ENCODE results near the gene SPCS2.

SPCS2 gene

DNA sequence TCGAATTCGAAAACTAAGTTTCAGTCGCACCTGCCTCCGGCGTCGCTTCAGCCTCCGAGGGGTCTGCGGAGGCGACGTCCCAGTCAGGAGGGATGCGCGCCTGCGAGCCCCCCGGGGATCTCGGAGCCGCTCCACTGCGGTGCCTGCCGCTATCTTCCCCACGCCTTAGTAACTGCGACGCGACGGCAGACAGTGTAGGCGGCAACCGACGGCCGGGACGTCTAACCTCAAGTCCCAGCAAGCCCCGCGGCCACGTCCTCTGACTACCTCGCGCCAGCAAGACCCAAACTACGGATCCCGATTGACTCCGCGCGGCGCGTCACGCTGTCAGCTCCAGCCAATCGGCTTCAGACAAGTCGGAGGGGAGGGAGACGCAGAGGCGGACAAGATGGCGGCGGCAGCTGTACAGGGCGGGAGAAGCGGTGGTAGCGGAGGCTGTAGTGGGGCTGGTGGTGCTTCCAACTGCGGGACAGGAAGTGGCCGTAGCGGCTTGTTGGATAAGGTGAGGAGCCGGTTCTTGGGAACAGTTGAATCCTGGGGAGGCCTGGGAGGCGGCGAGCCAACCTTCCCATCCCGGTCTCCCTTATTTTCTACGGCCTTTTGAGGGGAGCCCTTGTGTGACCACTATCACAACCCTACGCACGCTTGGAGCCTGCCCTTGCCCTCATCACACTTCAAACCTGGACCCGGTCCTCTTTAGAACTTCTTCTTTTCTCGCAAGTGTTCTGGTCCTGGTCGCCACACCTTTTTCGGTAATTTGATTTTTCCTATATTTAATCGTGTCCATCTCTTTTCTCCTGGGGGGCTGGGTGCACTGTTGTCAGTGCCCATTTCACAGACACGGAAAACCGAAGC, at the start of gene SPCS2, which contains the start of gene XRRA1:
Gene SPCS2, plus strand, starts transcription at position 369 of the 855 bp plus-strand sequence. Its CDS starts 20 bp downstream, at position 389.
Gene XRRA1, minus strand, starts transcription at position 194 of the 855 bp plus-strand sequence. CDS start 8,213 bp downstream, outside the sequence.
- peak; percentile 88 for DNase-seq (ENCODE audit: low read depth)

DNA sequence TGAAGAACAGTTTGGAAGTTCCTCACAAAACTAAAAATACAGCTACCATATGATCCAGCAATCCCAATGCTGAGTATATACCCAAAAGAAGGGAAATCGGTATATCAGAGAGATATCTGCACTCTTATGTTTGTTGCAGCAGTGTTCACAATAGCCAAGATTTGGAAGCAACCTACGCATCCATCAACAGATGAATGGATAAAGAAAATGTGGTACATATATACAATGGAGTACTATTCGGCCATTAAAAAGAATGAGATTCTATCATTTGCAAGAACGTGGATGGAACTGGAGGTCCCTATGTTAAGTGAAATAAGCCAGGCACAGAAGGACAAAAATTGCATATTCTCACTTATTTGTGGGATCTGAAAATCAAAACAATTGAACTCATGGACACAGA, 46.7 kb upstream of the SPCS2 start:
- DNase-seq (ENCODE audit: low read depth): no peak

DNA sequence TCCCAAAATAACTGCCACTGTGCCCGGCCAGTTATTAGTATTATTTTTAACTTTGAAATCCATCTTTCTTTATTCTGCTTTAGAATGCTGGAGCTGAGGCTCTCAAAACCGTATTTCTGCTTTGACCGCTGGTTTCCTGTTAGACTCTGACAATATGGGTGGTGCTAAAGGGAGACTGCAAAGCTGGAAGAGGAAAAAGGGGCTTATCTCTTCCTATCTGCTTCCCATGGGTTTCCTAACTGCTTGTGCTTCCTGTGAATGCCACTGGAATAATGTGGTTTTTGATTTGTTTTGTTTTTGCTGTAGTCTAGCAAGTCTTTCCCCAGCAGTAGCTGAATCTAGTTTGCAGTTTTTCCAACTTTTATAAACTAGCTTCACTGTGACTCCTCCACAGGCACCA, 43.7 kb upstream of the SPCS2 start:
- DNase-seq (ENCODE audit: low read depth): no peak

DNA sequence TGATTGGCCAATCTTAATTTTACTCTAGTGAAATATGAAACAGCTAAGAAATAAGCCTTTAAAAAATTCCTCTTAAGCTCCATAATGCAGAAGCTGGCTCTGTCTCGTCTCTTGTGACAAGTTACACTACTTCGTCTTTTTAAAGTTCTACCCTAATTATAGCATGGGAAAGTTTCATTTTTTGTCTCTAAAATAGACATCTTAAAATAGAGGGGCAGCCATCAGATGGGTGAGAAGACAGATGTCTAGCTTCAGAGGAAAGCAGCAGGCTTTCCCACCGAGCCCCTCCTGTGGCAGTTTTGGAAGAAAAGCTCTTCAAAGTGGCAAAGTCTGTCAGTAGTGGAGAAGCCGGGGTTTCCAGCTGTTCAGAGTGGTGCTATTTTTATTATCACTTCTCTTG, 39.7 kb upstream of the SPCS2 start:
- no peak for DNase-seq (ENCODE audit: low read depth)

DNA sequence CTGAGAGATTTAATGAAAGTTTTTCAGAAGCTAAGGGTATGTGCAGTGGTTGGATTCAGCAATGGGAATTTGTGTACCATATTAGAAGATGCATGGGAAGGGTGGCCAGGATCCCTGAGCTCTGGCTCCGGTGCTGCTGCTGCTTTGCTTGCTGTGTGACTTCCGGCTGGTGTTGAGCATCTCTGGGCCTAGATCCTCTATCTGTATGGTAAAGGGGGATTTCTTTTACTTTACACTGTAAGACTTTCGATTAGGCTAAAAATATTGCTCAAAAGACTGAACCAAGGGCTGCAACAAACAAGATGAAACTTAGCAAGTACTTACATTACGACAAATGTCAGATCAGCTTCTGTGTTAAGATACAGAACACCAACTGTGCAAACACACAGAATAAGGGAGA, 39.3 kb upstream of the SPCS2 start:
- DNase-seq (ENCODE audit: low read depth): no peak

DNA sequence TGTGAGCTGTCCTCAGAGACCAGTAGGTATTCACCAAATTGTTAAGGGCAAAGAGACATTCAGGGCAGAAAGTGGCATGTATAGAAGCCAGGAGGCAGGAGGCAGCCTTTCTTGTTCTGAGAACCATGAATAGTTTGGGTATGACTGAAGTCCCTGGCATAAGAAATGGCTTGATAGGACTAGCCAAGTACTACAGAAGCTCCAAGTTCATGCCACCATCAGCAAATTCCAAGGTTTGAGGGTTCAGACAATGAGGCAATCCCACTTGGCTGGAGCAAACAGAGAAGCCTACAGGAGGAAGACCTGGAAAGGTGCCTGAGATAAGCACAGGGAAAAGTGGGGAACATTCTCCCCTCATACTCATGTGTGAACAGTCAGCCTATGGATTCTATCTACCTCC, 25.9 kb upstream of the SPCS2 start:
- no peak for DNase-seq (ENCODE audit: low read depth)

DNA sequence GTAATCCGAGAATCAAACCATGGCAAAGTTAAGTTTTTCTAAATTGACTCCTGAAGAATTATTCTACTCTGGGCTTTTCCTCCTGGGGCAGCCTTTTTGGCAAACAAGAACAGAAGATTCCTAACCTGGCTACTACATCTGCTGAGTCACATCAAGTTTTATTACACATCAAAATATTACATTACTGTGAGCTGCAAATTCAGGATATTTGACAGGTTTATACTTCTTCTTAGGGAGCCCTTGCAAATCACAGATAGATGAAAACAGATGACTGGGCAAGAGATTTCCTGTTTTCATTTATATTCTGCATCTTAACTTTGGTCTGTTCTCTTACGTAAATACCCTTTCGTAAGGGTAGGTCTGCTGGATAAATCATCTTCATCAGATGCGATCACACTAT, 23.8 kb upstream of the SPCS2 start:
- peak; percentile 91 for DNase-seq (ENCODE audit: low read depth)

DNA sequence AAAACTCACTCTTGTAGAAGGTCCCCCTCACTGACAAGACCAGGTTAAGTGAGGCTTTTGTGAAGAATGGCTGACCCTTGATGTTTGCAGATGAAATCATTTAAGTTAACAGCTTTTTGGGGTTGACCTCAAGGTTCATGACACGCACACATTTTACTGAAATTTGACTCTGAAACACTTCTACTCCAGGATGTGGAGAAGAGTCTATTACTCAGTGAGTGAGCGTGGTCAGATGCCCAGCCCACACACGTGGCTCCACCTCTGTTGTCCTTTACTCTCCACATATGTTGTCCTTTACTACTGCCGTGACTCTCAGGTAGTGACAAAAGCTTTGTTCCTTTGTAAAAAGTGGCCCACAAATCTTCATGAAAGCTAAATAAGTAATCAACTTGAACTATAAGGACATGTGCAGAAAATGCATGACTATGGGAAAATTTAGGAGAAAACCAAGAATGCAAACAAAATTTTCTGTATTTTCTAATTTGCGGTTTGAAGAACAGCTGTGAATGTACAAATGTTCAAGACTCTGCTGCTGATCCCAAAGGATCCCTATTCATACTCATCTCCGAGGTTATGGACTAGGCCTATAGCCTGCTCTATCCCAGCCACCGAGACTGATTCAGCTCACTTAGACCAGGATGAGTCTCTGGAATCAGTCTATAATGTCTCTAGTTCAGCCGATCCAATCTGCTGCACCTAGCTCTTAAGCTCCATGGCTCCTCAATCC, 22.6 kb upstream of the SPCS2 start:
- DNase-seq (ENCODE audit: low read depth): peak; percentile 59

DNA sequence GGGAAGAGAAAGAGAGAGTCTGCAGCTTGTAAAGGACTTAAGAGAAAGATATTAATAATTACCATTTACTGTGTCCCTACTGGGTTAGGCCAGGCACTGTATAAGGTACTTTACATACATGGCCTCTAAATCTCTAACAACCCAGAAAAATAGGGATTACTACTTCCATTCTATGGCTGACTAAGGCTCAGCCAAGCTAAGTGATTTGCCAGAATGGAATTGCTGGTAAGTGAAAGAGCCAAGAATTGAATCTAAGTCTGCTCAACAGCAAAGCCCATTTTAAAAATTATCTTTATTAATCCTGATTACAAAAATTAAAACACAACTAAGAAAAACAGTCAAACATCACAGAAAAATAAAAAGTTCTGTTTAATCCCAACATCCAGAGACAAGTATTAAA, 21.6 kb upstream of the SPCS2 start:
- no peak for DNase-seq (ENCODE audit: low read depth)

DNA sequence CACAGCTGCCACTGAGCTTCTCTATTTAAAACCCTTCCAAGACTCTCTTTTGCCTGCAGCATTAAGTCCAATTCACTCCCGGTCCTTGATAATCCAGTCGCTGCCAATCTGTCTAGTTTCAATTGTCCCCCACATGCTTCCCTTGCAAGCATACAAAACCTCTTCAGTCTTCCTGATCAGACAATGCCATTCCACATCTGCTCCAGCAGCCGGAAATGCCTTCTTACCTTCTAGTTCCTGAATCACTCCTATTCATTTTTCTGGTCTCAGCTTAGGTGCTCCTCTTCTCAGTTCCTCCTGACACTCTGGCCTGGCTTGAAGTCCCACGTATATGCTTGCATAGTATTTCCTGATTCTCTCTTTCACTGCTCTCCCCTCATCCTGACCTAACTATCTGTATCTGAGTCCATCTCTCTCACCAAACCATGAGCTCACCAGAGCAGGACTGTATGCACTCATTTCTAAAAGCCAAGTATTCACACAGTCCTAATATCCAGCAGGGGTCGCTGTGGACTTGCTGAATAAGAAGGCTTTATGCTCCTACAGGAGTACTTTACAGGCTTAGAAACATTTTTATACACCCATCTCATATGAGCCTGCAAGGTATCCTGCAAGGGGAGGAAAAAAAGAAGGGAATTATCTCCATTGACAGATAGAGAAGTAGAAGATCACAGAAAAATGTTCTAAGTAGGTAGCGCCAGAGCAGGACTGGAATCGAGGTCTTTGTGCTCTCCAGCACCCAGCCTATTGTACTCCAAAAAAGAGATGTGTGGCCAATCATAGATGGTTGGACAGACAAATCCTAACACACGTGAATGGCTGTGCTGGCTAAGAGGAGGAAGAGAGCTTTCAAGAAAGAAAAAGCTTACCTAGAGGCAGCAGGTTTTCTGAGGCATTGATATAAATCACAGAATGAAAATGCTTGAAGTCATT, 19.4 kb upstream of the SPCS2 start:
- peak; percentile 70 for DNase-seq (ENCODE audit: low read depth)

DNA sequence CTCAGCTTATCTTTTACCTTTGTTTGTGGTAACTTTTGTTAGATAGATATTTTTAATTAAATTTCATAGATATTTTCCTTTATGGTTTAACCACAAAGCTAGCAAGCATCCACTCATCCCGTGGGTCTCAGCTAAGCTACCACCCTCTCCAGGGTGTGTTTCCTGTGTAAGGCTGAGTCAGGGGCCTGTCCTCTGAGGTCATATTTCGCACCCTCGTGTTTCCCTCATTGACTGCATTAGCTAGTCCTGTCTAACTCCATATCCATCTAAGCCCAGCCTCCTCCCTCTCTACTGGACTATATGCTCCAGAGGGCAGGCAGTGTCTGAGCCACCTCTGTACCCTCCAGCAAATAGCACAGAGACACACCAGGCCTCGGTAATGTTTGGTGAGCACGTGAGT, 16.9 kb upstream of the SPCS2 start:
- DNase-seq (ENCODE audit: low read depth): no peak

DNA sequence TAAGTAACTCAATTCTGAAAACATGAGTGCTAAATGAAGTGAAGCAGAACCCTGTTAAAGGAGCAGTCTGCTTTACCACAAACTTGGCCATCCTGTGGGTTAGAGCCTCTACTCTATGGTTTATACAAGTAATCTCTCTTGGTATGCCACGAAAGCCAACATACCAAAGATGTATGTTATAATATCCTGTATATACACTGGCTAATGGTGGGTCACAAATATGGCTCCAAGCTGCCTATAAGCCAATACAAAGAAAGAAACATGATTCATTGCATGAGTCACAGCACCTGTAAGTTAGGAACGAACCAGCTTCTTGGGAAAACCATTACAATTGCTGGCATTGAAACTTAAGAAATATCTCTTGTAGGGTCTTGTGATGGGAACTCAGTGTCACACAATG, 16.3 kb upstream of the SPCS2 start:
- DNase-seq (ENCODE audit: low read depth): no peak

DNA sequence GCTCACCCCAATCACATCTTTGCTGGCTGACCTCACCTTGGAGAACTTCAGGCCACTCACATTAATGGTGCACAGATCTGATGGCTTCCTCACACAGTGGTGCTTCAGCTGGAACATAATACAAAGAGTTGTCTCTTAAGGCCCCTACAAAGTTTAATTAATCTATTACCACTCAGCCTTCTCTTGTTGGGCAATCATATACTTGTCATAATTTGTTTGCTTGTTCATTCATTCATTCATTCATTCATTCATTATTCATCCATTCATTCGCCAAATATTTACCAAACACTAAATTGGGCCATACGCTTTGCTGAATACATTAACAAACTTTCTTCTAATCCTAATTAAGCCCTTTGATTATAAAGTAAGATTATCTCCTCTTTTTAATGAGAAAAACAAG, 15.3 kb upstream of the SPCS2 start:
- no peak for DNase-seq (ENCODE audit: low read depth)

DNA sequence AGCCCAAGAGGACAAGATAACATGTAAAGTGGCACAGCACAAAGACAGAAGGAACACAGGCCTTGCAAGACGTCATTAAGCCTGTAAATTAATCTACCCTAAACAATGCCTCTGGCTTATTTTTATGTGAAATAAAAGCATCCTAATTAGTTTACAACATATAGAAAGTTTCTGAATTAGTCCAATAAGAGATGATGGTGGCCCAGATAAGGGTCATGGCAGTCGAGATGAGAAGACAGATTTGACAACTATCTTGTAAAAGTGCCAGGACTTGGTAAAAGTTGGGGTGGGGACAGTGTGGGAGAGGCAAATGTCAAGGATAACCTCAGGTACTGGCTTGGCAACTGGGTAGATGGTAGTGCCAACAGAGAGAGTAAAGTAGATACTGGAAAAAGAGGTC, 13.8 kb upstream of the SPCS2 start:
- no peak for DNase-seq (ENCODE audit: low read depth)

DNA sequence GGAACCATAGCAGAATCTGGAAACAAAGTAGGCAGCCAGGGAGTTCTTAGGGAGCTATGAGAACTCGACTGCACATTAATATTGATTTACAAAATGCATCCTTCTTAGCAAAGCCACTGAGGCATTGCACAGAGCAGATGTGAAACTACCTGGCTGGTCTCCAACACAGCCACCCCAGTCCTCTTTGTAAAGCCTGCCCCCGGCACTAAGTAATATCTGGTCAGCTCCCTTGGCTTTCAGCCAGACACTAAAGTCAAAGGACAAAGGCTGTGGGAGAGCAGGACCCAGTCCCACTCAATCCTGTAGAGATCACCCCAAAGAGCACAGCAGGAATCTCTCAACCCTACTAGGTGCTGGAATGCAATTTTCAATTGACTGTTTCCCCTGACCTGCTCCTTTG, 13.0 kb upstream of the SPCS2 start:
- DNase-seq (ENCODE audit: low read depth): no peak

DNA sequence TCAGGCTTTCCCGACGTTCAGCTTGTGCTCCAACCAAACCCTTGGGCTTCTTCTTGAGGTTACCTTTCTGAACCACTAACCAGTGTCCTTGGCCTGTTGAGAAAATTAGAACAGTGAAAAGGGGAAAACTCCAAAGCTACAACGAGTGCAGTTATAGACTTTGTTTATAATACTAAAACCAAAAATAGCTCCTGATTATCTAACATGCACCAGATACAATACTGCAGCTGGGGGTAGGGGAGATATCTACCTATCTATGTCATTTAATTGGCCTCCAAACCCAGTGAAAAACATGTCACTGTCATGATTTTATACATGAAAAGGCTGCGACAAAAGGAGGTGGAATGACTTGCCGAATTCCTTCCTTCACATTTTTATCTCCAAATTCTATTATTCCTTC, 12.1 kb upstream of the SPCS2 start:
- no peak for DNase-seq (ENCODE audit: low read depth)

DNA sequence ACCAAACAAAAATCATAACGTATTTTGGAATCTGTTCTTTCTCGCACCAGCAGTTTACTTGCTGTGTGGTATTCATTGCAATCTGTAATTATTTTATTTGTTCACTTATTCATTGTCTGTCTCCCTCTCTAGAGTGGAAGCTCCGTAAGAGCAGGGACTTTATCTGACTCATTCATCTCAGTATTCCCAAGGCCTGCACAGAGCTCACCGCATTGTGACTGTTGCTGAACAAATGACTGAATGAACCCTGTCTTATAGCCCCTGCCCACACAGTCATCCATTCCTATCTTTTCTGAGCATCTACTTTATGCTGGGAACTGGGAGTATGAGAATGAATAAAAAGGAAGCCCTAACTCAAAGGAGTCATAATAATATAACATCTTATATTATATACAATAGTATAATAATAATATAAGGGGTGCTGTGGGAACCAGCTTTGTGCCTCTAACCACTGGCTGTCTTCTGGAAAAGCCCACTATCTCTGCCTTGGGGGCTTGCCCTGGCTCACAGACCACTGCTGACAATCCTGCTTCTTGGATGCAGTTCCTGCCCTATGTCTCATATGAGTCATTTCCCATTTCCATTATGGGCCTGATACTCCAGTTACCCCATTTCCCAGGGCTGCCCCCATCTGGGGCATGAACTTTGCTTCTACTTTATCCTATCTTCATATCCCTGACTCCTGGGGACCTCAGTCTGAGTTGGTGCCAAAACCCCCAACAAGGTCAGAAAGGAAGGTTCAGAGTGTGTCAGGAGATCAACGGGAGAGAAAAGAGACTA, 11.2 kb upstream of the SPCS2 start:
- no peak for DNase-seq (ENCODE audit: low read depth)

DNA sequence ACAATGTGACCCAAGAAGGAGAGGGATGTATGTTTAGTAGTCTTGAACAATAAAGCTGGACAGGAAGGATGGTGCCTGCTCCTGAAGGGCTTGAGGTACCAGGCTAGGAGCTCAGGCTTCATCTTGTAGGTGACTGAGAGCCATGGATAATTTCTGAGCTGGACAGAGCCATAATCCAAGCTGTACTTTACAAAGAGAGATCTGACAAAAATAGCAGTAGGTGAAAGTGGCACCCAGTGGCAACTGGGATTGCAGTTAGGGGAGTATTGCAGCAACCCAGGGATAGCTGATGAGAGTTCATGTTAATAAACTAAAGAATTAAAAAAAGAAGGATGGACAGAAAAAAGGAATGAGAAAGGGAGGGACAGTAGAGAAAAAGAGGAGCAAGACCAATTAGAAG, 7.6 kb upstream of the SPCS2 start:
- DNase-seq (ENCODE audit: low read depth): no peak

DNA sequence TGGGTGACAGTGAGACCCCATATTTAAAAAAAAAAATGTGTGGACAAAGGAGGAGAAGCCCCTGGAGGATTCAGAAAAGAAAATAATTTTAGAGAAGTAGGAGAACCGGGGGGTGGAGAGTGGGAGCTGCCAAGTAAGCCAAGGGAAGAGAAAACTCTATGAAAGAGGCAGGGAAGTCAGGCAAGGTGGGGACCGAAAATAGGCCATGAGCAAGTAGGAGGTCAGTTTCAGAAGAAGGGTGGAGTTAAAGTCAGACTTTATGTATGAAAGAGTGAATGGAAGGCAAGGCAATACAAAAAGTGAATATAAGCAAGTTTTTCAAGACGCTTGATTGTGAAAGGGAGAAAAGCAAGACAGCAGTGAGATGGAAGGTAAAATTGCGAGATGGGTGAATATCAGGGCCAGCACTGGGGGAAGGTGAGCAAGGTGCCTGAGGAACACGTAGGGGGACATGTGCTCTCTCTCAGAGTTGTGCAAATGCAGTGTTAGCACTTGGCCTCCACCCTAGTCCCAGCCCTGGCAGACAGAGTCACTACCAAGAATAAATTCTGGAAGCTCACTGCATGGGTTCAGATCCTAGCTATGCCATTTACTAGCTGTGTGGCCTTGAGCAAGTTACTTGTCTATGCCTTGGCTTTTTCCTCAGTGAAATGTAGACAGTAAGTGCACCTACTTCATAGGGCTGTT, 6.8 kb upstream of the SPCS2 start:
- no peak for DNase-seq (ENCODE audit: low read depth)

DNA sequence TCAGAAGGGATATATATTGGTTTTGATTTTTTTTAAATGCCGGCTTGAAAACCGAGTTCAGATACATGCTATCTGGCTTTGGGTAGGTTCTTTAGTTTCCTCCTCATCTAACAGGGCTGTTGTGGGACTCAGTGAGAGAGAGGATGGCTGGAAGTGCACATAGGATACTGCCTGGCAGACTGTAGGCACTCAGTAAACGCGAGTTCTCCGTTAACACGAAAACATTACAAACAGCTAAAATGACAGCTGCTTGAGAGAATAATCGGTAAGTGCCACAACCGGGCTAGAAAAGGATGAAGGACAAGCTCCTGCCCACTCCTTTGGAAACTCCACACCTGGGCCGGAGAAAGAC, 544 bp upstream of the SPCS2 start:
- DNase-seq (ENCODE audit: low read depth): no peak

DNA sequence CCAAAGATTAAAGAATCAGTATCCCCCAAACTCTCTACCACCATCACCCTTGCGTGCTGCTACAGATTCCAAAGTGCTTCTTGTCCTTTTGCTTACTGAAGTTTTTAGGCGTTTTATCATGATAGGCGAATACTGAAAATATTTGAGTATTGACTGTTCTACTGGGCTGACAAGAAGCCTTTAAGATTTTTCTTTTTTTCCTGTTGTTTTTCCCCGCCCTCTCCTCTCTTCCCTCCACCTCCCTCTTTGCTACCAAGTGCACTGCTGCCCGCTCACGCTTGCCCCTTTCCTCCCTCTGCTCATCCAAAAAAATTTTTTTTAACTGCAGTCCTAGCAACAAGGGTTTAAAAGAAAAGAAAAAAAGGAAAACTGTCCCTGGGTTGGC, 679 bp downstream of the SPCS2 start:
- no peak for DNase-seq (ENCODE audit: low read depth)
